ENCODE data around the gene GCK.

The GCK gene

GRCh38 chr7:44124822-44125202, 64.4 kb downstream of the GCK start:
- TF ChIP-seq, protein P1, sequence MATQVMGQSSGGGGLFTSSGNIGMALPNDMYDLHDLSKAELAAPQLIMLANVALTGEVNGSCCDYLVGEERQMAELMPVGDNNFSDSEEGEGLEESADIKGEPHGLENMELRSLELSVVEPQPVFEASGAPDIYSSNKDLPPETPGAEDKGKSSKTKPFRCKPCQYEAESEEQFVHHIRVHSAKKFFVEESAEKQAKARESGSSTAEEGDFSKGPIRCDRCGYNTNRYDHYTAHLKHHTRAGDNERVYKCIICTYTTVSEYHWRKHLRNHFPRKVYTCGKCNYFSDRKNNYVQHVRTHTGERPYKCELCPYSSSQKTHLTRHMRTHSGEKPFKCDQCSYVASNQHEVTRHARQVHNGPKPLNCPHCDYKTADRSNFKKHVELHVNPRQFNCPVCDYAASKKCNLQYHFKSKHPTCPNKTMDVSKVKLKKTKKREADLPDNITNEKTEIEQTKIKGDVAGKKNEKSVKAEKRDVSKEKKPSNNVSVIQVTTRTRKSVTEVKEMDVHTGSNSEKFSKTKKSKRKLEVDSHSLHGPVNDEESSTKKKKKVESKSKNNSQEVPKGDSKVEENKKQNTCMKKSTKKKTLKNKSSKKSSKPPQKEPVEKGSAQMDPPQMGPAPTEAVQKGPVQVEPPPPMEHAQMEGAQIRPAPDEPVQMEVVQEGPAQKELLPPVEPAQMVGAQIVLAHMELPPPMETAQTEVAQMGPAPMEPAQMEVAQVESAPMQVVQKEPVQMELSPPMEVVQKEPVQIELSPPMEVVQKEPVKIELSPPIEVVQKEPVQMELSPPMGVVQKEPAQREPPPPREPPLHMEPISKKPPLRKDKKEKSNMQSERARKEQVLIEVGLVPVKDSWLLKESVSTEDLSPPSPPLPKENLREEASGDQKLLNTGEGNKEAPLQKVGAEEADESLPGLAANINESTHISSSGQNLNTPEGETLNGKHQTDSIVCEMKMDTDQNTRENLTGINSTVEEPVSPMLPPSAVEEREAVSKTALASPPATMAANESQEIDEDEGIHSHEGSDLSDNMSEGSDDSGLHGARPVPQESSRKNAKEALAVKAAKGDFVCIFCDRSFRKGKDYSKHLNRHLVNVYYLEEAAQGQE (IDR thresholded peaks at IDR 0.05; ENCODE audit: low read depth) = no peak
- TF ChIP-seq, protein P2, sequence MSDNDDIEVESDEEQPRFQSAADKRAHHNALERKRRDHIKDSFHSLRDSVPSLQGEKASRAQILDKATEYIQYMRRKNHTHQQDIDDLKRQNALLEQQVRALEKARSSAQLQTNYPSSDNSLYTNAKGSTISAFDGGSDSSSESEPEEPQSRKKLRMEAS (IDR thresholded peaks at IDR 0.05) = no peak
- TF ChIP-seq CREB1 (IDR thresholded peaks at IDR 0.05; ENCODE audit: low read depth) (no peak), ZBTB7A (IDR thresholded peaks at IDR 0.05; ENCODE audit: low read depth) (no peak), TEAD4 (IDR thresholded peaks at IDR 0.05) (no peak), EP300 (IDR thresholded peaks at IDR 0.05; ENCODE audit: borderline replicate concordance) (no peak), FOXM1 (IDR thresholded peaks at IDR 0.05; ENCODE audit: borderline replicate concordance, low read depth) (no peak), RAD21 (IDR thresholded peaks at IDR 0.05; ENCODE audit: low read depth) (no peak), USF1 (IDR thresholded peaks at IDR 0.05) (no peak), TAF1 (IDR thresholded peaks at IDR 0.05; ENCODE audit: low read depth) (no peak), TCF12 (IDR thresholded peaks at IDR 0.05; ENCODE audit: low read depth) (no peak), EGR1 (IDR thresholded peaks at IDR 0.05) (no peak), CEBPB (IDR thresholded peaks at IDR 0.05) (no peak), NFIC (IDR thresholded peaks at IDR 0.05) (no peak), YY1 (IDR thresholded peaks at IDR 0.05; ENCODE audit: low read depth) (no peak)

DNA sequence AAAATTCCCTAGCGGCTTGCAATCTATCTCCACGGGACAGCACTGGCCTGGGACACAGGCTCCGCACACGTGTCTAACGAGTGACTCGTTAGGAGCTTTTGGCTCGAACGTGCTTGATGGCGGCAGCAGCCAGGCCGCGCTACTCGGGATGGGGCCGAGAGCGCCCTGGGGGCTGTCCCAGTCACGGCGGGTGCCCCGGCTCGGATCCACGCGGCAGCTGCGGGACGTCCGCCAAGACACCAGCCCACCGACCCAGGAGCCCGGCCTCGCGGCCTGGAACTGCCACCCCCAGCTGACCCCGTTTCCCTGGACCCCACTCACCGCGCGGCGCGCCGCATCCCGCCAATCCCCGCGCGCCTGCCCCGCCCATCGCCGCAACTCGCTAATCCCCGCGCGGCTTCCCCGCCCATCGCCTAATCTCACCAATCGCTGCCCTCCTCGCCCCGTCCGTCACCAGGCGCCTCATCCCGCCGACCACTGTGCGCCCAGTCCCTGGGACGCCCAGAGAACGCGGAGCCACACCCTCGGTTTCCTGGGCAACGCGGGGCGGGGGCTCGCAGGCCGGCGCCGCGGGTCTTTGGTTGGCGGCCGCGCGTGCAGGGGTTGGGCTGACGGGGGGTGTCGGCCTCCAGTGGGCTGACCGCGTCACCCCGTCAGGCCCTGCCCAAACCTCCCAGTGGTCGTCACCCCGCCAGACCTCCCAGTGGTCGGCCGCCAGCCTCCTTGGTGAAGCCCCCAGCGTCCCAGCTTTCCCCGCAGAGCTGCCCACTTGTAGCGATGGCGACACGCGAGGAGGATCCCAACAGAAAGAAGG, 65.8 kb downstream of the GCK start, which contains the start of gene POLD2:
Gene POLD2 (minus strand): TSS at position 359 of the 814 bp plus-strand sequence. CDS start 1,495 bp downstream, outside the sequence.
- TF ChIP-seq RAD21 (IDR thresholded peaks at IDR 0.05; ENCODE audit: low read depth) (no peak; the same call in 1 of the 2 replicates), YY1 (IDR thresholded peaks at IDR 0.05; ENCODE audit: low read depth) (peak; percentile 75), ZBTB7A (IDR thresholded peaks at IDR 0.05; ENCODE audit: low read depth) (peak; percentile 83), CREB1 (IDR thresholded peaks at IDR 0.05; ENCODE audit: low read depth) (peak; percentile 70), EP300 (IDR thresholded peaks at IDR 0.05; ENCODE audit: borderline replicate concordance) (0 out of 2 replicates have a peak, but pooled peaks have one; percentile 22), EGR1 (IDR thresholded peaks at IDR 0.05) (no peak), USF1 (IDR thresholded peaks at IDR 0.05) (no peak; the same call in 1 of the 2 replicates), TAF1 (IDR thresholded peaks at IDR 0.05; ENCODE audit: low read depth) (peak; percentile 72)
- TF ChIP-seq, protein P2 (IDR thresholded peaks at IDR 0.05) = peak; percentile 95

DNA sequence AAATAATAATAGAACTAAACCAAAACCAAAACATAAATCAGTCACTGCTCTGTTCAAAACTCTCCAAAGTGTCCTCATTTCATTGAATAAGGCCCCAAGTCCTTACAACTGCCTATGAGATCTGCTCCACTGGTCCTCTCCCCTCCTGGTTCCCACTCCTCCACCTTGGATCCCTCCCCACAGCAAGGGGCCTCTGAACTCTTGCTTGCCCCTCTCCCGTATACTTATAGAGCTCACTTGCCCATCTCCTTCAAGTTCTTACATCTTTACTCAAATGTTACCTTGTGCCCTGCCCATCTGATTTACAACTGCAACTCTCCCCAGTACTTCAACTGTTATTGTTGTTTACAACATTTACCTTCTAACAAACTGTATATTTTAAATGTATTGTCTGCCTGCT, 66.7 kb downstream of the GCK start:
- TF ChIP-seq CEBPB (IDR thresholded peaks at IDR 0.05) (no peak), TEAD4 (IDR thresholded peaks at IDR 0.05) (no peak), CREB1 (IDR thresholded peaks at IDR 0.05; ENCODE audit: low read depth) (no peak), FOXM1 (IDR thresholded peaks at IDR 0.05; ENCODE audit: borderline replicate concordance, low read depth) (no peak), NFIC (IDR thresholded peaks at IDR 0.05) (no peak)
- TF ChIP-seq, protein P1 (IDR thresholded peaks at IDR 0.05; ENCODE audit: low read depth) = no peak

- TF ChIP-seq NFIC (IDR thresholded peaks at IDR 0.05) = no peak
- TF ChIP-seq, protein P1 (IDR thresholded peaks at IDR 0.05; ENCODE audit: low read depth) = no peak
- no peak for TF ChIP-seq TAF1 (IDR thresholded peaks at IDR 0.05; ENCODE audit: low read depth)
- no peak for TF ChIP-seq CREB1 (IDR thresholded peaks at IDR 0.05; ENCODE audit: low read depth)
- TF ChIP-seq, protein P2 (IDR thresholded peaks at IDR 0.05) = no peak
- no peak for TF ChIP-seq ZBTB7A (IDR thresholded peaks at IDR 0.05; ENCODE audit: low read depth)
- TF ChIP-seq YY1 (IDR thresholded peaks at IDR 0.05; ENCODE audit: low read depth) = no peak
Measured at GRCh38 chr7:44121761-44122420, 67.3 kb downstream of the GCK start.
